Parietal lobe (tissue), 1 donor: Measurements from ENCODE around the gene YPEL3. TPM values are rescaled to one million over a fixed set of nuclear protein-coding genes. Genes with fewer than 3 reads are reported as not detected.

ENCODE experiments used
- total RNA-seq: library from RNA; depleted of rRNA; stranded (reverse); fragments of >200 nt; gene quantifications from one replicate; pipeline ENCODE4 v1.2.3, GENCODE V29; 2014

Gene YPEL3, protein sequence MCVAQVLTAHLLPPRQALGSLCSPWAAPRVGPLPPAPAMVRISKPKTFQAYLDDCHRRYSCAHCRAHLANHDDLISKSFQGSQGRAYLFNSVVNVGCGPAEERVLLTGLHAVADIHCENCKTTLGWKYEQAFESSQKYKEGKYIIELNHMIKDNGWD
- 29.1 TPM for total RNA-seq

DNA sequence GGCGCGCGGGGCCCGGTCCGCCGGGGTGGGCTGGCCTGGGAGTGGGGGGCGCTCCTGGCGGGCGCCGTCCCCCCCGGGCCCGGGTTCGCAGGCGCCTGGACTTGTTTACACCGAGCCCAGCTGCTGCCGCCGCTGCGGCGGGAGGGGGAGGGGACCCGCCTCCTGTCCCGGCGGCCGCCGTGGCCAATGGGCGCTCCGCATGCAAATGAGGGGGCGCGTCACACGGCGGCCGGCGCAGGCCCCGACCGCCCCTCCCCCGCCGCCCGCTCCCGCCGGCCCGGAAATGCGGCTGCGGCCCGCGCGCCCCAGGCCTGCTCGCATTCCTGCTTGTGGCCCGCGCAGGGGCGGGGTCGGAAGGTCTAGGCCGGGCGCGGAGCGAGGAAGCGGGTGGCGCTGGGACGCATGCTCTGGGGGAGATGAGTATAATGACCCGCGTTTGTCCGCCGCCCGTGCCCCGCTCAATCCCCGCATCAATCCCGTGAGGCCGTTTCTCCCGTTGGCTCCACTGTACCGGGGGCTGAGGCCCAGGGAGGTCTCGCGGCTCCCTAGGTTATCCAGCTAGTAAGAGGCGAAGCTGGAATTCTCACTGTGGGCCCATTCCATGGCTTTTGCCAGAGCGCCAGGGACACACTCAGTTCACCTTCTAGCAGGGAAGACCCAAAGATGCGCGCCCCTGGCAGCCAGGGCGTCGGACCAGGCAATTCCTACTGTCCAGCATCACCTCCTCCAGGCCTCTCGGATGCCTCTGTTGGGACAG, at the start of gene YPEL3:
YPEL3 (minus strand) TSS at position 109 of the 757 bp plus-strand sequence. CDS start 731 bp downstream, outside the sequence.

GRCh38 chr16:30113031-30113710, 17.2 kb upstream of the YPEL3 start, which contains the start of gene GDPD3:
Gene GDPD3, minus strand, starts transcription at chr16:30113537. Its CDS starts 59 bp downstream, at chr16:30113478.

GRCh38 chr16:30091474-30092372, 4.3 kb downstream of the YPEL3 start, which contains the start of gene TBX6:
Gene TBX6, minus strand, starts transcription at chr16:30091924. Its CDS starts 731 bp downstream, at chr16:30091193.

GRCh38 chr16:30075503-30076275, 20.3 kb downstream of the YPEL3 start, which contains the start of gene PPP4C:
Gene PPP4C, plus strand, starts transcription at chr16:30075994. Its CDS starts 384 bp downstream, at chr16:30076378.

DNA sequence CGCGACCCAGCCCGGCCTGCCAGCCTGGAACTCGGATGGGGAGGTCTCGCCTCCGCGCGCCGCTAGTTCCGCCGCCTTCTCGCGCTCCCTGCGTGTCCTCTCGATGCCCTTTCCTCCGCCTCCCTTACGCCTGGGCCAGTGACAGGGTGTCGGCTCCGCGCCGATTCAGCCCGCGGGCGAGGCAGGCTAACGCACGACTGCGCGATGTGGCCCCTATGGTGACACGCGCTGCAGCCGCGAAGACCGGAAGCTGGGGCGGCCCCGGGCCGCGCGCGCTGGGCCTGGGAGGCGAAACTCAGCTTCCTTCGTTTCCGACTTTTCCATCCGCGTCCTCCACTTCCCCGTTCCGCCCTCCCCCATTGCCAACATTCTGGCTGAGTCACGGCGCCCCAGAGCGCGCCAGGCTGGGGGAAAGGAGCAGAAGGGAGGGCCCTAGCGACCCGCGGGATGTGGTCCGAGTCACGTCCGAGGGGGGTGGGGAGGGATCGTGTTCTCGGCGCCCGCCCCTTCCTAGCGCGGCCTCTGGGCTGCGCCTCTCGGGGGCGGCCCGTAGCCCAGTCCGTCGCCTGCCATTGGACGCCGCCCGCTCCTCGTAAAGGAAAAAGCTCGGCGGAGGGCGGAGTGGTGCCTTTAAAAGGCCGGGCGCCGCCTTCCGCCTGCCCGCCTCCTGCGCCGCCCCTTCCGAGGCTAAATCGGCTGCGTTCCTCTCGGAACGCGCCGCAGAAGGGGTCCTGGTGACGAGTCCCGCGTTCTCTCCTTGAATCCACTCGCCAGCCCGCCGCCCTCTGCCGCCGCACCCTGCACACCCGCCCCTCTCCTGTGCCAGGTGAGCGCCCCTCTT, 30.7 kb downstream of the YPEL3 start, which contains the start of gene ALDOA:
ALDOA (plus strand) TSS at position 659 of the 841 bp plus-strand sequence. CDS start 1,138 bp downstream, outside the sequence.

Other genes starting within 250 kb of the YPEL3 start
- 48.8 TPM for gene CDIPT, start 233.0 kb downstream of the YPEL3 start, total RNA-seq
- 52.0 TPM for gene SEZ6L2, start 196.7 kb downstream of the YPEL3 start, total RNA-seq
- 13.1 TPM for gene ASPHD1, start 195.7 kb downstream of the YPEL3 start, total RNA-seq
- gene KCTD13, start 170.0 kb downstream of the YPEL3 start, total RNA-seq = 36.6 TPM
- 25.4 TPM for gene TMEM219, start 134.1 kb downstream of the YPEL3 start, total RNA-seq
- 55.4 TPM for gene TAOK2, start 122.3 kb downstream of the YPEL3 start, total RNA-seq
- 18.8 TPM for gene HIRIP3, start 100.6 kb downstream of the YPEL3 start, total RNA-seq
- 22.8 TPM for gene INO80E, start 100.0 kb downstream of the YPEL3 start, total RNA-seq
- gene DOC2A, start 85.2 kb downstream of the YPEL3 start, total RNA-seq = 17.2 TPM
- gene C16orf92, start 73.0 kb downstream of the YPEL3 start, total RNA-seq = not detected
- gene TLCD3B, start 64.9 kb downstream of the YPEL3 start, total RNA-seq = 24.4 TPM
- gene ALDOA, start 30.5 kb downstream of the YPEL3 start, total RNA-seq = 89.8 TPM
- 60.4 TPM for gene PPP4C, start 20.2 kb downstream of the YPEL3 start, total RNA-seq
- 0.31 TPM for gene TBX6, start 4.3 kb downstream of the YPEL3 start, total RNA-seq
- 1.9 TPM for gene GDPD3, start 17.3 kb upstream of the YPEL3 start, total RNA-seq
- 26.0 TPM for gene MAPK3, start 27.0 kb upstream of the YPEL3 start, total RNA-seq
- 26.3 TPM for gene CORO1A, start 87.4 kb upstream of the YPEL3 start, total RNA-seq
- gene BOLA2B, start 97.5 kb upstream of the YPEL3 start, total RNA-seq = 16.9 TPM
- 27.2 TPM for gene SLX1A, start 97.7 kb upstream of the YPEL3 start, total RNA-seq
- gene SULT1A3, start 103.0 kb upstream of the YPEL3 start, total RNA-seq = 7.8 TPM
- 8.5 TPM for gene NPIPB13, start 152.3 kb upstream of the YPEL3 start, total RNA-seq